ENCODE results near the gene PPP1R13B. TPM values are rescaled to one million over a fixed set of nuclear protein-coding genes. Genes with fewer than 3 reads are reported as not detected.

Gene PPP1R13B
- total RNA-seq, 4 donors from 2014 or later = 12.7 to 25.0 (median 20.6) TPM

- H3K27ac ChIP-seq = peak overlapping the region in 3 of 4 donors; percentile 16 to 94 (median 91)
Measured at GRCh38 chr14:103713304-103714062, 133.9 kb downstream of the PPP1R13B start.

GRCh38 chr14:103712633-103713247 lies 134.6 kb downstream of the PPP1R13B start:
- TF ChIP-seq CTCF (IDR thresholded peaks at IDR 0.05) (no peak), POLR2A (IDR thresholded peaks at IDR 0.05) (no peak)
- peak overlapping the region; percentile 87 to 94 (median 90) for H3K27ac ChIP-seq
- no peaks in the 10 kb centered on the region for H3K9me3 ChIP-seq
- WGBS, 2 donors = 63 to 65% methylated on average over 9 to 16 of the region's 24 CpGs
- H3K4me1 ChIP-seq = peaks cover 65 to 91% (median 84%) of the 10 kb centered on the region in 3 donors
- no peaks in the 10 kb centered on the region for H3K27me3 ChIP-seq
- peak overlapping the region in 1 of 4 donors; percentile 3 for H3K4me3 ChIP-seq
- H3K36me3 ChIP-seq = peaks cover 0 to 10% (median under 1%) of the 10 kb centered on the region in 3 donors
- DNase-seq = no peak
- intact Hi-C loops (cut with DNase I) = no loop called here

More at GRCh38 chr14:103713304-103714062, 133.9 kb downstream of the PPP1R13B start:
- no peak for DNase-seq
- 87 to 97% methylated on average over 6 of the region's 18 CpGs for WGBS, 2 donors
- TF ChIP-seq POLR2A (IDR thresholded peaks at IDR 0.05) (no peak), CTCF (IDR thresholded peaks at IDR 0.05) (no peak)
- H3K36me3 ChIP-seq = peaks cover 0 to 13% (median 0%) of the 10 kb centered on the region in 3 donors
- peaks cover 61 to 91% (median 84%) of the 10 kb centered on the region in 3 donors for H3K4me1 ChIP-seq
- H3K4me3 ChIP-seq = no peak overlapping the region
- no peaks in the 10 kb centered on the region for H3K27me3 ChIP-seq
- H3K9me3 ChIP-seq = no peaks in the 10 kb centered on the region
- intact Hi-C loops (cut with DNase I) = no loop called here

DNA sequence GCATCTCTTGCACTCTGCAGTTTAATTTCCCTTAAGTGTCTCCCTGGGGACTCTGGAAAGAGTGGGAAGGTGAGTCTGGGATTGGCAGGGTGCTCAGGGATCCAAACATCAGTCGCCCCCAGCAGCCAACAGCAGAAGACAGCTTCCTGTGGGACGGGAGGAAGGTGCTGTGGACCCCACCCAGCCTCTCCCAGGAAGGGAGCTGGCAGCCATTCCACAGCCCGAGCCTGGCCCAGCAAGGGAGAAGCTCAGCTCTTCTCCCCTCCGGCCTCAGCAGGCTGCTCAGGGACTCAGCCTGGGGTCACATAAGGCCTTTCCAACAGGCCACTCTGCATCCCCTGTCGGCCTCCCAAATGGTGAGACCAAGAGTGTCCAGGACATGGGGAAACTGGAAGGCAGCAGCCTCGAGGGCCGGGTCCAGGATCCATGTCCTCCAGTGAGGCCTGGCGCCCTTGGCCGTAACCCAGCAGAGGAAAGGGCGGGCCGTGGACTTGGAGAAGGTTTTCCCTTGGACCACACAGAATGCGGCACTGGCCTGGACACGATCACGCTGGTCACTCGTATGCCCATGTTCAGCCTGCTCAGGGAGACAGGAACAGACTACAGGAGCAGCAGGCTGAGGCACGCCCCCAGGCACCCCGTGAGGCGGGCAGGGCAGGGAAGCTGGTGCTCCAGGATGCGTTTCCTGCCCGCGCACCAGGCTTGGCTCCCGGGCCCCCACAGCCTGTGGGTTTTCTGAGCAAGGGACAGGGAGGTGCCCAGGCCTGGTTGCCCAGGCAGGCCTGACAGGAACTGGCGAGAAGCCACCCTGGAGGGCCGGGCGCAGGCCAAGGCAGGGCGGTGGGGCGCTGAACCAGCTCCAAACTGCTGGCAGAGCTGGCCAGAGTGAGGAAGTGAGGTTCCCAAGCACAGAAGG lies 135.6 kb downstream of the PPP1R13B start:
- Histone ChIP-seq H3K27ac (peak overlapping the region; percentile 87 to 94 (median 90)), H3K27me3 (no peaks in the 10 kb centered on the region), H3K9me3 (no peaks in the 10 kb centered on the region), H3K36me3 (peaks cover 0 to 16% (median 9%) of the 10 kb centered on the region in 3 donors), H3K4me1 (peaks cover 65 to 91% (median 75%) of the 10 kb centered on the region in 3 donors), H3K4me3 (peak overlapping the region in 1 of 4 donors; percentile 28)
- 19 to 36% methylated on average over 4 to 8 of the region's 27 CpGs for WGBS, 2 donors
- TF ChIP-seq CTCF (IDR thresholded peaks at IDR 0.05) = no peak
- intact Hi-C loops (cut with DNase I) = no loop called here
- no peak for DNase-seq

DNA sequence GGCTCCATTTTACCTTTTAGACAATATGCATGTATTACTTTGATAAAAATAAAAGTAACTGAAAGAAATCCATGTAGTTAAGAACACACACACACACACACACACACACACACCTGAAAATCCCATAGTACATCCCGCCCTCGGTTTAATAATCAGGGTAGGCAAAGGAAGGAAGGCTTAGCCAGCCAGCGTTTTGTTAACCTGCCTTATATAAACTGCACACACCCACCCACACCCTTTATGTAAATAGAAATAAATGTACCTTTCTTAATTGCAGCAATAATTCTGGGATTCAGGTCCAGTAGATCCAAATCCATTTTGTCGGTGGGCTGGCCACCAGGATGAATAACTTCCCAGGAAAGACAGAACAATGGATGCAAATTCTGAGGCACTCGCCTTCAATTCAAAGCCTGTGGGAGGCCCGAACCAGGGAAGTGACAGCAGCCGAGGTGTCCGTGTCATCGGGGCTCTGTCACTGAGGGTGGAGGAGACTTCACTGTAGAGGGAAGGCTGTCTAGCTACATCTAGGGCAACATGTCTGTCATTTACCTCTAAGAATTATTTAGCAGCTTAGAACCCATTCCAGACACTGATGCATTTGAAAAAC lies 136.5 kb downstream of the PPP1R13B start:
- WGBS, 2 donors = 45 to 48% methylated on average over 7 to 9 of the region's 9 CpGs
- Histone ChIP-seq H3K4me3 (peak overlapping the region in 1 of 4 donors; percentile 28), H3K27me3 (no peaks in the 10 kb centered on the region), H3K9me3 (no peaks in the 10 kb centered on the region), H3K27ac (peak overlapping the region; percentile 87 to 94 (median 90)), H3K36me3 (peaks cover 0 to 25% (median 16%) of the 10 kb centered on the region in 3 donors), H3K4me1 (peaks cover 62 to 93% (median 71%) of the 10 kb centered on the region in 3 donors)
- TF ChIP-seq POLR2A (IDR thresholded peaks at IDR 0.05) = no peak
- no peak for TF ChIP-seq CTCF (IDR thresholded peaks at IDR 0.05)
- intact Hi-C loops (cut with DNase I) = no loop called here
- no peak for DNase-seq

Data from esophagus squamous epithelium (tissue), 5 donors.